ENCODE data around the gene VRK2.

VRK2 gene

DNA sequence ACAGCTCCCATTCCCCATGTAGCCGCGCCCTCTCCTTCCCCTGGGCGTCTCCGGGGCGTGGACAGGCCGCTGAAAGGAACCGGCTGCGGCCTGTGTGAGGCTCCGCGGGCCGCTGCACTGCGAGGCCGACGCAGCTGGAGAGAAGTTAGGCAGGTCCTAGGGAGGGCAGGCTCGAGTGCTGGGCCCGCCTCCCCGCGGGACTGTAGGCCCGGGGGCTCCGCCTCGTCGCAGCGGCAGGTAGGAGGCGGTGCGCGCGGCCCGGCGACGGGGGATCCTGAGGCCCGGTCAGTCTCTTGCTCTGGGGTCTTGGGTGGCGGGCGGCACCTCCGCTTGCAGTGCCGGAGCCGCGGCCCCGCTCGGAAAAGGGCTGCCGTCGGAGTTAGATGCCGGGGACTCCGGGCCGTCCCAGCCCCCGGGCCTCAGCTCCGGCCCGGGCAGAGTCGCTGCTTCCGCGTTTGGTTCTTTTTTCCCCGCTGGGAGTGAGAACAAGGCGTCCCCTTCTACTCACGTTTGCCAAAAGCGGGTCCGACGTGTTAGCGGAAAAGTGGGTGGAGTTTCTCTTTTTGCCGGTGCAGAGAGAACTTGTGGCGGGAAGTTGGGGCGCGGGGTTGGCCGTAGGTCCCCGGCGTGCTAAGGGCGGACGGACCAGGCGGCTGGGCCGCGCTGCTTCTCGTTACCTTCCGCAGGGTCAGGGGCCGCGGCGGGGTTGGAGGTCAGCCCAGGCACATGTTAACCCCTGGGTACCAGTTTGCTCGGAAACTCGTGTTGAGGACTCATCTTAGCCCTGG lies at the start of gene VRK2:
VRK2 (plus strand) TSS at position 222 of the 788 bp plus-strand sequence. CDS start 2,026 bp downstream, outside the sequence.
- H3K4me1 Mint-ChIP-seq (ENCODE audit: low read depth): peaks cover 38% of the 10 kb centered on the region
- H3K27me3 Mint-ChIP-seq (ENCODE audit: low read depth): no peaks in the 10 kb centered on the region
- peak within 1 kb of the TSS; percentile 91 for H3K27ac Mint-ChIP-seq
- H3K4me3 Mint-ChIP-seq: peak within 1 kb of the TSS; percentile 88
- no peaks in the 10 kb centered on the region for H3K9me3 Mint-ChIP-seq
- H3K36me3 Mint-ChIP-seq (ENCODE audit: low read depth): peaks cover 15% of the 10 kb centered on the region
- DNase-seq (ENCODE audit: low spot score): peak; percentile 88

DNA sequence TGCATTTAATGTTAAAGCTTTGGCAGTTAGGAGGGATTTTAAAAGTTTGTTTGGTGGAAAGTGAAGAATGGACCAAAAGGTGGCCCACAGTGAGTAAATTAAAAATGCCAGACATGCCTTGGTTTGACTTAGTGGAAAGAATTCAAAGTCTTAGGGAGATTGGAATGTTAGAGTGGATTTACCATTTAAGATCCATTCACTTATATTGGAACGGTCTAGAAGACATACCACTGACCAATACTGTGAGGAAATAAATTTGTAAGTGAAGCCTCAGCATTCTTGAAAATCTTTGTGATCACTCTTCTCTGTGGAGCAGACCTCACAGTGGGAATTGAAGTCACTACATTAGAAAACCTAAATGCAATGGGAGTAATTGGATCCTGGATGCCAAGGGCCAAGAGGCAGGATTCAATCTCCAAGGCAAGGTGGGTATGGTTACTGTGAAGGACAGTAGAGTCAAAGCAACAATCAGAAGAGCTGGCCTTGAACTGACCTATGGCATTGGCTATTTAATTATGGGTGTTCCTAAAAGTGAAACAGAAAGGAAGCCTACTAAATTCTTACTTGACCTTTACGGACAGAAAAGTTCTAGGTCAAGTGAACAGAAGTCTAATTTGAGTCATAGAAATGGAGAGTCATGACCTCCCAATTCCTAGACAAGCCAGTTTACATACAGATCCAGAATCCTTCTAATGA lies 40.2 kb upstream of the VRK2 start:
- no peak for DNase-seq (ENCODE audit: low spot score)
- Mint-ChIP-seq H3K4me3 (no peak overlapping the region), H3K27ac (no peak overlapping the region), H3K9me3 (no peaks in the 10 kb centered on the region), H3K36me3 (ENCODE audit: low read depth) (no peaks in the 10 kb centered on the region), H3K27me3 (ENCODE audit: low read depth) (no peaks in the 10 kb centered on the region), H3K4me1 (ENCODE audit: low read depth) (no peaks in the 10 kb centered on the region)

DNA sequence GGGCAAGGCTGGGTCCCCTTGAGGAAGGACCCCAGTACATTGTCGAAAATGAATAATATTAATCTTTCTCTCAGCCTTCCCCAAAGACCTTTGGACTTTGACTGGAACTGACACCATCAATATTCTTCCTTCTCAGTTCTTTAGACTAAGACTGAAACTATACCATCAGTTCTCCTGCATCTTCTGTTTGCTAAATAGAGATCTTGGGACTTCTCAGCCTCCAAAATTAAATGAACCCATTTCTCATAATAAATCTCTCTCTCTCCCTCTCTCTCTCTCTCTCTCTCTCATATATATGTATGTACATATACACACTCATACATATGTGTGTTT lies 39.7 kb upstream of the VRK2 start:
- Mint-ChIP-seq H3K27me3 (ENCODE audit: low read depth) (no peaks in the 10 kb centered on the region), H3K4me3 (no peak overlapping the region), H3K4me1 (ENCODE audit: low read depth) (no peaks in the 10 kb centered on the region), H3K36me3 (ENCODE audit: low read depth) (no peaks in the 10 kb centered on the region), H3K27ac (no peak overlapping the region), H3K9me3 (no peaks in the 10 kb centered on the region)
- DNase-seq (ENCODE audit: low spot score): no peak

DNA sequence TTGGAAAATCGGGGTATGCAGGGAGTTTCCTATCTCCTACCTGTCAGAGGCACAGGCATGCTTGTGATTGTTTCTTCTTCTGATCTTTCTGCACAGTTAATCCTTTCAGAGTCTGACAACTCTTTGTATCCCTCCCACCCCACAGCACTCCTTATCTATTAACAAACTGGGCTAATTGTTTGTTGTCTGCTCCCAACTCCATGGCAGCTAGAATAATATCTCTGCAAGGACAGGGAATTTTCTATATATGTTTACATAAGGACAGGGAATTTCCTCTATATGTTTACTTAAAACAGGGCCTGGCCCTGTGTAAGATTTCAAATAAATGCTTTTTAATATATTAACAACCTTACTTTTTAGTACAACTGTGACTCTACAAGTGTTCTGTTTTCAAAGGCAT lies 36.0 kb upstream of the VRK2 start:
- H3K4me3 Mint-ChIP-seq: no peak overlapping the region
- no peaks in the 10 kb centered on the region for H3K4me1 Mint-ChIP-seq (ENCODE audit: low read depth)
- H3K36me3 Mint-ChIP-seq (ENCODE audit: low read depth): no peaks in the 10 kb centered on the region
- no peak overlapping the region for H3K27ac Mint-ChIP-seq
- no peaks in the 10 kb centered on the region for H3K9me3 Mint-ChIP-seq
- no peak for DNase-seq (ENCODE audit: low spot score)
- no peaks in the 10 kb centered on the region for H3K27me3 Mint-ChIP-seq (ENCODE audit: low read depth)

DNA sequence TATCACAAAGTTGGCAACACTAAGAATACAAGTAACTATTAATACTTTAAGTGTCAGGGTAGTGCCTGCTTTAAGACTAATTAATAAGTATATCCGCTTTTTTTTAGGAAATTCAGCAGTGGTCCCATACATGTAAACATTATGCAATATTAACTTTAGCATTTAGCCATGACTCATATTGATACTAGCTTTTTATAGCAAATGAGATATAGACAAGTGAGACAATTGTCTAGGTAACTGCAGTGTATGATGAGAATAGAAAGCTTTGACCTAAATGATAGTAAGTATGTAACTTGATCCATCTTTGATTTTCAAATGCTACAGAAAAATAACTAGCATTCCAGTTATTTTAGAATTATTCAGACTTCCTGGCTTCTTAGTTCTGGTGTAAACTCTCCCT lies 27.4 kb upstream of the VRK2 start:
- Mint-ChIP-seq H3K4me1 (ENCODE audit: low read depth) (peaks cover 5% of the 10 kb centered on the region), H3K9me3 (no peaks in the 10 kb centered on the region), H3K27me3 (ENCODE audit: low read depth) (no peaks in the 10 kb centered on the region), H3K36me3 (ENCODE audit: low read depth) (no peaks in the 10 kb centered on the region), H3K27ac (no peak overlapping the region), H3K4me3 (no peak overlapping the region)
- DNase-seq (ENCODE audit: low spot score): no peak

DNA sequence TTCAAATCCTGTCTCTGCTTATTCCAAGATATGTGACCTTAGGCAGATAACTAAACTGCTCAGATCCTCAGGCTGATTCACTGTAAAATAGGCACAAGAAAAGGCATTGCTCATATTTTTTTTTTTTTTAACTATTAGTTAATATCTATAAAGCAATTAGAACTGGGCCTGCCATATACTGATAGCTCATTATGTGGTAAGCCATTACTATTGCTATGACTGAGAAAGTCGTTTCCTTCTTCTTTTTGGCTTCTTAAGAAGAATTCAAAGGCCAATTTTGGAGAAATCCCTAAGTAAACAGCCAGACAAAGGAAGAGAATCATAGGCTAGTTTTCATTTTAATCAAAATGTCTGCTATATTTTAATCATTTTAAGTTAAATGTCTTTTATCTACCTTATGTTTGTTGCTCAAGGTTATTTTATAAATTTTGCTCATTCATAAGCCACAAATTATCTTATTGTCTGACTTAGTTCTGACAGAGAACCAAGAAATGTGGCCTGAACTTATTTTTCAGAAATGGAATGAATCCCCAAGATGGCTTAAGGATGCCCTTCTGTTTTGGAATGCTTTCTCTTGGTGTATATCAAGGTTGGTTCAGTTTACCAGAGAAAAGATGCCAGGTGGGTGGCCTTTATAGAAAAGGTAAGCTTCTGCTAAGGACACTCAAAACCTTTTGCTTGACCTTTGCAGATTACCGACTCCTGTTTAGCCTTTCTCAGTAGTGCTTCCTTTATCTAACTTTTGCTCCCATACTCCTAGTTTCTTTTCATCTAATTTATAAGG lies 21.3 kb upstream of the VRK2 start:
- DNase-seq (ENCODE audit: low spot score): no peak
- H3K9me3 Mint-ChIP-seq: no peaks in the 10 kb centered on the region
- H3K4me1 Mint-ChIP-seq (ENCODE audit: low read depth): peaks cover 5% of the 10 kb centered on the region
- no peak overlapping the region for H3K27ac Mint-ChIP-seq
- no peaks in the 10 kb centered on the region for H3K36me3 Mint-ChIP-seq (ENCODE audit: low read depth)
- no peaks in the 10 kb centered on the region for H3K27me3 Mint-ChIP-seq (ENCODE audit: low read depth)
- no peak overlapping the region for H3K4me3 Mint-ChIP-seq

DNA sequence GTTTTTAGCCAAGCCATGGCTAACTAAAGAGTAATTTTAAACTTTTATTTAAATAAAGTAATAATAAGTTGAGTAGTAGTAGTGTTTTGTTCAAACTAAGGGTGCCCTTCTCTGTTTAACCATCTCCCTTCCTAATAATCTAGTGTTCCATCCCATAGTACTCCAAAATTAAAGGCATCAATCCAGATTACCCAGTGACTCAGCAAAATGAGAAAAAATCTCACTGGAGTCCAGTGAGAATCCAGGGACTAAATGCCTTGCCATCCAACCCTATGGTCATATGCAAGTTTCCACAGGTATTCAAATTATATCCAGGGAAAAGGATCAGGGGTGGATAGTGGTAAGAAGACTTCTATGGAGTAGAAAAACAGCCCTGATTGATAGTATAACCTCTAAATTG lies 19.6 kb upstream of the VRK2 start:
- no peaks in the 10 kb centered on the region for H3K9me3 Mint-ChIP-seq
- H3K4me1 Mint-ChIP-seq (ENCODE audit: low read depth): peaks cover 5% of the 10 kb centered on the region
- H3K27me3 Mint-ChIP-seq (ENCODE audit: low read depth): peaks cover 5% of the 10 kb centered on the region
- H3K36me3 Mint-ChIP-seq (ENCODE audit: low read depth): no peaks in the 10 kb centered on the region
- no peak overlapping the region for H3K27ac Mint-ChIP-seq
- H3K4me3 Mint-ChIP-seq: no peak overlapping the region
- DNase-seq (ENCODE audit: low spot score): no peak

DNA sequence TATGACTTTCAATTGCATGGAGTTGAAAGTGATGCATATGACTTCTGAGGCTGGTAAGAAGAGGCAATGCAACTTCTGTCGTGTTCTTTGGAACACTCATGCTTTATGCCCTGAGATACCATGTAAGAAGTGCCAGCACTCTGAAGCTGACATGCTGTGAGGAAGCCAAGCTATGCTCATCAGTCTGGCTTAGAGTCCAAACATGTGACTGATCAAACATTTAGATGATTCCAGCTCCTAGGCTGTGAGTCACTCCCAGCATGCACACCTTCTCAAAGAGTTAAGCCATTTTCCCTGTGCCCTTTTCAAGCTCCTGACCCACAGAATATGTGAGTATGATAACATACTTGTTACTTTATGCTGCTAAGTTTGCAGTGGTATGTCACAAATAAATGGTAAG lies 15.8 kb upstream of the VRK2 start:
- Mint-ChIP-seq H3K4me3 (no peak overlapping the region), H3K27me3 (ENCODE audit: low read depth) (peaks cover 5% of the 10 kb centered on the region), H3K9me3 (no peaks in the 10 kb centered on the region), H3K27ac (no peak overlapping the region), H3K36me3 (ENCODE audit: low read depth) (no peaks in the 10 kb centered on the region), H3K4me1 (ENCODE audit: low read depth) (no peaks in the 10 kb centered on the region)
- no peak for DNase-seq (ENCODE audit: low spot score)

DNA sequence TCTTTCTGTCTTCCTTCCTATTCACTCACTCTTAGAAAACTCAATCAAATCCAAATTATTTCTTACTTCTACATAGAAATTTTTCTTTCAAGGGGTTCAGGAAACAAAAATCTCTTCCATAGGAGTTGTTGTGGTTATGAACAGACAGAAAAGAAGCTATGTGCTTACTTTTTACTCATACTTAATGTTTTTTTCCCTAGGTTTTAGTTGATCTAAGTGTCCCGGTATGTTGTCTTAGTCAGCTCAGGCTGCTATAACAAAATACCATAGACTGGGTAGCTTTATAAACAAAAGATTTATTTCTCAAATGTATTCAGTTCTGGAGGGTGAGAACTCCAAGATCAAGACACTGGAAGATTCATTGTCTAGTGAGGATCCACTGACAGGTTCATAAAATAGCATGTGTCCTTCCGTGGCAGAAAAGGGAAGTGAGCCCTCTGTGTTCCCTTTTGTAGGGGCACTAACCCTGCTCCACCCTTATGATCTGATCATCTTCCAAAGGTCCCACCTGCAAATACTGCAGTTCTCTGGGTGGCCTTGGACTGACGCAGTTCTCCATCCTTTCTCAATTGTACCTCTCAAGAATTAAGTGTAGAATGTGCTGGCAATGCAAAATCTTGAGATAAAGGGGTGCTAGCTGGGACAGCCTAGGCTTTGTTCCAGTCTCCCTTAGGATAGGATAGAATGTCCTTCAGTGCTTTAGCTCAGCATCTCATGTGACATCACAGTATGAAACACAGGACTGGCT lies 14.4 kb upstream of the VRK2 start:
- DNase-seq (ENCODE audit: low spot score): no peak
- H3K27ac Mint-ChIP-seq: no peak overlapping the region
- H3K4me3 Mint-ChIP-seq: no peak overlapping the region

DNA sequence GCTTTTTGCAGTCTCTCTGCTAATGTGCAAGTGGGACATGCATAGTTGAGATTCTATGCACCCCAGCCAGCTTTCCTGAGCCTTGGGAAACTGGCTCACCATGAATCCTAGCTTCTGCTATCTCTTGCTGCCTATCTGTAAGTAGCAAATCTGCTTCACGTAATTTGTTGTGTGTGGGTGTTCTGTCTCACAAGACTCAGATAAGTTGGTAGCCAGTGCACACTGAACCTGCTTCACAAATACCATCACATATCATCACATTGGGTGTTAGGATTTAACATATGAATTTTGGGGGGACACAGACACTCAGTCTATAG lies 13.9 kb upstream of the VRK2 start:
- Mint-ChIP-seq H3K4me1 (ENCODE audit: low read depth) (no peaks in the 10 kb centered on the region), H3K27me3 (ENCODE audit: low read depth) (peaks cover 5% of the 10 kb centered on the region), H3K9me3 (no peaks in the 10 kb centered on the region), H3K27ac (no peak overlapping the region), H3K4me3 (no peak overlapping the region), H3K36me3 (ENCODE audit: low read depth) (no peaks in the 10 kb centered on the region)
- no peak for DNase-seq (ENCODE audit: low spot score)

More for the DNA sequence above, 14.4 kb upstream of the VRK2 start:
- Mint-ChIP-seq H3K36me3 (ENCODE audit: low read depth) (no peaks in the 10 kb centered on the region), H3K27me3 (ENCODE audit: low read depth) (peaks cover 5% of the 10 kb centered on the region), H3K9me3 (no peaks in the 10 kb centered on the region), H3K4me1 (ENCODE audit: low read depth) (no peaks in the 10 kb centered on the region)

DNA sequence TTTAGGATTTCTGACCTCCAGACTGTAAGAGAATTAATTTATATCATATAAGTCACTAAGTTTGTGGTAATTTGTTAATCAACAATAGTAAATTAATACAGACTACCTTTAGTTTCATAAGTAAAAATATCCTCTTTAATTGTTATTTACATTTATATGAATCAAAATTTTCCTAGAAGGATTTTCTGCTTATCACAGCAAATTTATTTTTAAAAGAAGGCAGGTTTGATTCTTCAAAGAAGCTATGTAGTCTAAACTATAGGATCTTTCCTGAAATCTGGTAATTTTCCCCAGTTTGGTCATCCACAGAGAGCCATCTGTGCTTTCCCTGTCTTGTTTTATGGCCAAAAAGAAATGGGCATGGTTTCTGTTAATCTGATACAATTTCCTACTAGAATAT lies 13.1 kb upstream of the VRK2 start:
- no peak for DNase-seq (ENCODE audit: low spot score)
- peaks cover 4% of the 10 kb centered on the region for H3K9me3 Mint-ChIP-seq
- no peak overlapping the region for H3K4me3 Mint-ChIP-seq
- H3K27ac Mint-ChIP-seq: no peak overlapping the region
- H3K4me1 Mint-ChIP-seq (ENCODE audit: low read depth): peaks cover 2% of the 10 kb centered on the region
- peaks cover 5% of the 10 kb centered on the region for H3K27me3 Mint-ChIP-seq (ENCODE audit: low read depth)
- peaks cover 3% of the 10 kb centered on the region for H3K36me3 Mint-ChIP-seq (ENCODE audit: low read depth)

DNA sequence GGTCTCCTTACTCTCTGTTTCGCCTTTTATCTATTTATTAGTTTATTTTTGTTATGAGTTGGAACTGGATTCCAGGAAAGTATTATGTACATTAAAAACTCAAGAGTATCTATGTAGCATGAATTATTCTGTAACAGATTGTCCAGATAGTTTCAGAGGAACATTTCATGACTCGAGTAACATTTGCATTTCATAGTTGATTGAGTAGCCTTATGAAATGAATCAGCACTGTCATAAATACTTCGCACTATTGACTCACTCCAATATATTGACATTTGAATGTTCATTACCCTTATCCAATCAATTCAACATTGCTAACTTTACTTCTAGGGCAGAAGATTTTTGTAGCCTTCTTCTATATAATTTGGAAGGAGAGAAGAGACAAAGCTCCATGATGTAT lies 11.3 kb upstream of the VRK2 start:
- H3K9me3 Mint-ChIP-seq: peaks cover 6% of the 10 kb centered on the region
- no peak overlapping the region for H3K4me3 Mint-ChIP-seq
- H3K27me3 Mint-ChIP-seq (ENCODE audit: low read depth): peaks cover 5% of the 10 kb centered on the region
- H3K36me3 Mint-ChIP-seq (ENCODE audit: low read depth): peaks cover 3% of the 10 kb centered on the region
- H3K4me1 Mint-ChIP-seq (ENCODE audit: low read depth): peaks cover 9% of the 10 kb centered on the region
- no peak for DNase-seq (ENCODE audit: low spot score)
- no peak overlapping the region for H3K27ac Mint-ChIP-seq

DNA sequence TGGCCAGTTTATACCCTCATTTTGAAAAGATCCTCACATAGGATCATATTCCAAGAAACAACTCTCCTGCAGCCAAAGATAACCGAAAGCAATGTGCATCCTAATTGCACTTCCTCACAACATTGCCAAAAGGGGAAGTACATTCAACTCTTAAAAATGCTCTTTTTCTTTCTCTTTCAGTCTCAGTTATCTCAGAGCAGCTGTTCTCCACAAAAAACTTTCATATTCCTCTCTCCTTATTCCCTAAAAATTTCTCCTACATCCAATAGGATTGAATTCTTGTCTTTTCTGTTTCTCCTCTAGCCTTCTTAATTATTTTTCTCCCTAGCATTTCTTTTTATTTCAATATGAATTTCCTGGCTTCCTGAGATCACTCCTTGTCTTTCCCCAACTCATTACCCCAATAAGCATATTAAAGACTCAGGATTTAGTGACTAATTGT lies 7.4 kb upstream of the VRK2 start:
- Mint-ChIP-seq H3K9me3 (peaks cover 6% of the 10 kb centered on the region), H3K4me3 (no peak overlapping the region), H3K4me1 (ENCODE audit: low read depth) (peaks cover 15% of the 10 kb centered on the region), H3K36me3 (ENCODE audit: low read depth) (peaks cover 6% of the 10 kb centered on the region), H3K27ac (no peak overlapping the region), H3K27me3 (ENCODE audit: low read depth) (no peaks in the 10 kb centered on the region)
- no peak for DNase-seq (ENCODE audit: low spot score)
